ENCODE measurements around the gene UNC50.
A peak's percentile ranks its signal among the peaks of the same experiment; 100 is the strongest.
"Not testable (repeated sequence)": the region's sequence is repeated elsewhere in the genome, so short reads cannot be mapped to it uniquely, and the experiment has no call there.

The UNC50 gene

DNA sequence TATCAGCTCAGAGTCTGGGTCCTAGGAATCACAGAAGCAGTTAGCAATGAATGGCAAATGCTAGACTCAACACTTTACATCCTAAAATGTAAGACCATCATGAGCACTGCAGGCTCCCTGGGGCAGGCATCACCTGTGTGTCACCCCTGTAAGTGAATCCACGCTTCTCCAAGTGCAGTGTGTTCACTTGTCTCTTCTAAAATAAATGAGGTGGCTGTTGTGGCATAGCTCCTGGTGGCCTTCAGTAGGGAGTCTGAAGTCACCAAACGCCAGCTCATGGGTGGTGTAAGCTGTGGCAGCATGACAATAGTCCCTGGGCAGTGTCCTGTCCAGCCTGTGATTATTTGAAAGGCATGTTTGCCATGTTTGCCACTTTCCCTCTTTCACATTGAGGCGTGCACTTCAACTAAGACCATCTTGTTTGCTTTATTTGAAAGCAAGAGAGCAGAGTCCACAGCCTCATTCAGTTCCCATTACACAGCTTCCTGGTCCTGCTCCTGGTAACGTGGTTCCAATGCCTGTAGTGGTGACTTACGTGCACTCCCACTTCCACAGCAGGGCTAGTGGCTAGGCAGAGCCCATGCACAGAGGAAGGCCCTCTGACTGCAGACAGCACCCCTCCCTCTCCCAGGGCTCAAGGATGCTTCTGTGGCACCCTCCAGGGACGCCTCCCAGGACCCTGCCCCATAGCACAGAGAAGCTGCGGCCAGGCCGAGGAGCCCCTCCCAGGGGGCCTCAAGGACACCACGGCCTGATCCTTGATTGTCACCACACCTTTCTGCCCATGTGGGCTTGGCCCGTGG is 24.4 kb upstream of the UNC50 start:
- Histone ChIP-seq H3K9ac (ENCODE audit: low read depth, low read length) (no peak overlapping the region), H3K9me3 (ENCODE audit: control insufficient read depth, insufficient read depth, low read length) (no peaks in the 10 kb centered on the region), H3K36me3 (ENCODE audit: insufficient read depth, low read length) (no peaks in the 10 kb centered on the region; the same call in 1 of the 2 replicates), H3K4me1 (ENCODE audit: insufficient read depth, low read length) (no peaks in the 10 kb centered on the region)

DNA sequence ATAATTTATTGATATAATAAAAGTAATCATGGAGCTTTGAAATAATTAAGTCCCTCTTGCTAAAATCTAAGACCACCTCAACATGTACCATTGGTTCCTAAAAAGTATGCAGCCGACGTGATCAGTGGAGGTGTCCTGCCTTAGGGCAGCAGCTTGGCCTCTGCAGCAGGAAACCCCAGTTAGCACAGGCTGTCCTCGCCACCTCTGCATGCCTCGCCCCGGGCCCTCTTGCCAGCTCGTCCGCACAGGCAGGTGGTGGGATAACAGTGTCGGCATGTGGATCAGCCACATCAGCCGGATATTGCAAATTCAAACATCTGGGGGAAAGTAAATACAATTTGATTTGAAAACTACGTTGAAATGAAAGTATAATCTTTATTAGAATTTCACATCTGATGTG is 23.0 kb upstream of the UNC50 start:
- no peaks in the 10 kb centered on the region for H3K9me3 ChIP-seq (ENCODE audit: control insufficient read depth, insufficient read depth, low read length)
- no peaks in the 10 kb centered on the region; the same call in 1 of the 2 replicates for H3K36me3 ChIP-seq (ENCODE audit: insufficient read depth, low read length)
- H3K9ac ChIP-seq (ENCODE audit: low read depth, low read length): no peak overlapping the region
- no peaks in the 10 kb centered on the region for H3K4me1 ChIP-seq (ENCODE audit: insufficient read depth, low read length)

DNA sequence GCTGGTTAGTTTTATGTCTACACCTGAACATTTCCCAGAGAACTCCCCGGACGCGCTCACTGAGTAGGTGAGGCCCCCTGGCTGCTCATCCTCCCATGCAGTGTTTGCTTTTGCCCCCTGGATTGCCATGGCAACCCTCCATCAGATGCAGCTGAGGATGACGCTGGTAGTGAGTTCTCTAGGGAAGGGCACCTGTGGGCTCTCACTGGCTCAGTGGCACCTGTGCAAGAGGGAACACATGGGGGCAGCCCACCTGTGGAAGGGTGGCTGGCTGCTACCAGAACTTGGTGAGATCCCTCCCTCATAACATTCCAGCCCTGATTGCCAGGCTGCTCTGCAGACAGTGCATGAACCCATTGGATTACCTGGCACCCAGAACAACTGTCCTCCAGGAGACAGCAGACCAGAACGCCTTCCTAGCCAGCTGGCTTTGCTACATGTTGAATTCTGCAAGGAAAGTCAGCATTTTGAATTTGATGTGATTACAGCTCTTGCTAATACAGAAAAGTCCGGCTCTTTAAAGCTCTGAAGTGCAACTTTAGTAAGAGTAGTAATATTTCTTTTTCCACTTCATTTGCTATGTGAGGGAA is 21.7 kb upstream of the UNC50 start:
- H3K9me3 ChIP-seq (ENCODE audit: control insufficient read depth, insufficient read depth, low read length): no peaks in the 10 kb centered on the region
- no peaks in the 10 kb centered on the region; the same call in 1 of the 2 replicates for H3K36me3 ChIP-seq (ENCODE audit: insufficient read depth, low read length)
- H3K9ac ChIP-seq (ENCODE audit: low read depth, low read length): no peak overlapping the region
- H3K4me1 ChIP-seq (ENCODE audit: insufficient read depth, low read length): no peaks in the 10 kb centered on the region

DNA sequence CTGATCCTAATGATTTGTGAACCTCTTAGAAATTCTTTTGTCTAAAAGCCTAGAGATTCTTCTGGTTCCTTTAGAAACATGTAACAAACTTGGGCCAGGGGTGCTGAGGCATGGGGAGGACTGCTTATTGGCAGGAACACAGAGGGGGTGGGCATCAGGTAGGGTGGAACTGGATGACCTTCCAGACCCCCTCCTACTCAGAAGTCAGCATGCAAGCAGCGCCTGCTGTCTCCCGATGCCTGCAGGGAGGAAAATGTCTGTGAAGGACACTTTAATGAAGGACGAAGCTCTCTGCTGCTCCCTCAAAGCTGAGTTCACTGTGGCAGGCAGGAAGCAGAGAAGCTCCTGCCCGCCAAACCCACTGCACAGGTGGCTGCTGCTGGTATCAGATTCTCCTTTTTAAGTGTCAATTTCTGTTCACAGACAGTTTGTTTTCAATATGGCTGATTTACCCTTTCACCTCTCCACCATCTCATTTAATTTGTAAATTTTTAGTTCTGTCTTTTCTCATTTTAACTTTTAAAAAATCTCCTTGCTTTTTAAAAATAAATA is 19.4 kb upstream of the UNC50 start:
- H3K9ac ChIP-seq (ENCODE audit: low read depth, low read length): no peak overlapping the region
- H3K4me1 ChIP-seq (ENCODE audit: insufficient read depth, low read length): no peaks in the 10 kb centered on the region
- no peaks in the 10 kb centered on the region for H3K9me3 ChIP-seq (ENCODE audit: control insufficient read depth, insufficient read depth, low read length)
- no peaks in the 10 kb centered on the region; the same call in 1 of the 2 replicates for H3K36me3 ChIP-seq (ENCODE audit: insufficient read depth, low read length)

DNA sequence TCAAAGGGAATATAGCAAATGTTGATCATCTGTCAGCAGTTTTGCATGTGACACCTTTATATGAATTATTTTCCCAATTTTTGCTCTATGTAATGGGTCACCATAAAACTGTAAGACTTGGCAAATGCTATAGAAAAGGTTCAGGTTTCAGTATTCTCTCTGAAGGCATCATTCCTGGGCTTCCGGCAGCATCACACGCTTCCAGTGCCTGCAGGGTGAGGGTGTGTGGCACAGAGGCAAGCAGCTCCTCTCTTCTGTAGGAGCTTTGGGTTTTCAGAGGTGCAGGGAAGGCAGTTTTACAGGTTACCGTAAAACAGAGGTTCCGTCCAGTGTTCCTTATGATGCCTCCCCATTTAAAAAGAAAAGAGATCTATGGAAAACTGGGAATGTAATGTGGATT is 18.9 kb upstream of the UNC50 start:
- no peaks in the 10 kb centered on the region; the same call in 1 of the 2 replicates for H3K36me3 ChIP-seq (ENCODE audit: insufficient read depth, low read length)
- no peak overlapping the region for H3K9ac ChIP-seq (ENCODE audit: low read depth, low read length)
- H3K4me1 ChIP-seq (ENCODE audit: insufficient read depth, low read length): no peaks in the 10 kb centered on the region
- no peaks in the 10 kb centered on the region for H3K9me3 ChIP-seq (ENCODE audit: control insufficient read depth, insufficient read depth, low read length)

DNA sequence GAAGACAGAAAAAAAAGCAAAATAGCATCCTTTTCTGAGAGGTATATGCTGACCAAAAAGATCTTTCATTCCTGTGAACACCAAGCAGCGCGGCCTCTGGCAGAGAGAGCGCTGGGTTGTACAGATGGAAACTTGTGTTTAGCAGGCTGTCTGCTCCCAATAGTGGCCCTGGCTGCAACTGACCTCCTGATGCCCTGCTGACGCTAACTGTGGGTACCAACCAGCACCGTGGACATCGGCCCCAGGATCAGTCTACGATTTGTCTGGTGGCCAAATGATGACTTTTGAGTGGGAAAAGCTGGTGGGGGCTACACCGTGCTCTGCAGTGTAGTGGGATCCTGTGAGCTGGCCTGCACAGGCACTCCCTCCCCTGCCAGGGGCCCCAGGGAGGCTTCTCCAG is 15.8 kb upstream of the UNC50 start:
- Histone ChIP-seq H3K4me1 (ENCODE audit: insufficient read depth, low read length) (no peaks in the 10 kb centered on the region), H3K36me3 (ENCODE audit: insufficient read depth, low read length) (peaks cover 2% of the 10 kb centered on the region; the same call in 1 of the 2 replicates), H3K9ac (ENCODE audit: low read depth, low read length) (no peak overlapping the region), H3K9me3 (ENCODE audit: control insufficient read depth, insufficient read depth, low read length) (no peaks in the 10 kb centered on the region)

DNA sequence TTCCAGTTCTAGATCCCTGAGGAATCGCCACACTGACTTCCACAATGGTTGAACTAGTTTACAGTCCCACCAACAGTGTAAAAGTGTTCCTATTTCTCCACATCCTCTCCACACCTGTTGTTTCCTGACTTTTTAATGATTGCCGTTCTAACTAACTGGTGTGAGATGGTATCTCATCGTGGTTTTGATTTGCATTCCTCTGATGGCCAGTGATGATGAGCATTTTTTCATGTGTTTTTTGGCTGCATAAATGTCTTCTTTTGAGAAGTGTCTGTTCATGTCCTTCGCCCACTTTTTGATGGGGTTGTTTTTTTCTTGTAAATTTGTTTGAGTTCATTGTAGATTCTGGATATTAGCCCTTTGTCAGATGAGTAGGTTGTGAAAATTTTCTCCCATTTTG is 13.7 kb upstream of the UNC50 start:
- not testable (repeated sequence) for H3K36me3 ChIP-seq (ENCODE audit: insufficient read depth, low read length); H3K9me3 ChIP-seq (ENCODE audit: control insufficient read depth, insufficient read depth, low read length)

DNA sequence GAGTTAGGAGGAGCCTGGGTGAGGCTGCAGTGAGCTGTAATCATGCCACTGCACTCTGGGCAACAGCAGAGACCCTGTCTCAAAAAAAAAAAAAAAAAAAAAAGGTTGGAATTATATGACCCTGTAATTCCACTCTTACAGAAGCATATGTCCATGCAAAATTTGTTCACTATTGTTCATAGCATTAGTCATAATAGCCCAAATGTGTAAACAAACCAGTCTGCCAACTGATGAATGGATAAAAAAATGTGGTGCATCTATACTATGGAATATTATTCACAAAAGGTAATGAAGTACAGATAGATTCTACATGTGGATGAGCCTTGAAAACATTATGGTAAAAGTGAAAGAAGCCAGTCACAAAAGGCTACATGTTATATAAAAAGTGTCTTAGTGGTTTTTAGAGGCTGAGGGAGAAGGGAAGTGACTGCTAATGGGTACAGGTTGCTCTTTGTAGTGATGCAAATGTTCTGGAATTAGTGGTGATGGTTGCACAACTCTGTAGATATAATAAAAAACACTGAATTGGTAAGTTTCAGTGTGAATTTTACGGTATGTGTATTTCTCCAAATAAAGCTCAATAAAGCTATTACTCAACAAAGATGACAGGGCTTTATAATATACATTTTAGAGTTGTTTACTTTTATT is 9.5 kb upstream of the UNC50 start:
- peaks cover 8% of the 10 kb centered on the region for H3K36me3 ChIP-seq (ENCODE audit: insufficient read depth, low read length)

More for the DNA sequence above, 13.7 kb upstream of the UNC50 start:
- H3K4me1 ChIP-seq (ENCODE audit: insufficient read depth, low read length); H3K9ac ChIP-seq (ENCODE audit: low read depth, low read length): not testable (repeated sequence)

DNA sequence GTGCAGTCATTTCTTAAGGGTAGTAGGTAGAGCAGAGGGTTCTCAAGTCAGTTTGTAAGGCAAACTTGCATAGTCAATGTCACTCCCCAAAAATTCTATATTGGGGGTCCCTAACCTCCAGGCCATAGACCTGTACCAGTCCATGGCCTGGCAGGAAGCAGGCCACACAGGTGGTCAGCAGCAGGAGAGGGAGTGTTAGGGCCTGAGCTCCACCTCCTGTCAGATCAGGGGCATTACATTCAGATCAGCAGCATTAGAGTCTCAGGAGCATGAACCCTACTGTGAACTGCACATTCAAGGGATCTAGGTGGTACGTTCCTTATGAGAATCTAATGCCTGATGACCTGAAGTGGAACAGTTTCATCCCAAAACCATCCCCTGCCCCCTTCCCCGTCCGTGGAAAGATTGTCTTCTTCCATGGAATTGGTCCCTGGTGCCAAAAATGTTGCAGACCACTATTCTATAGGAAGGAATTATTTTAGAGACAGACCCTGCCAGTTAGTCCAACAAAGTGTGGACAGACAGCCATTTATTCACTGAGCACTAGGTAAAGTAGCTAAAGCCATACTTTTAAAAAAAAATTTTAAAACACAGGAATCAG is 6.8 kb upstream of the UNC50 start:
- Histone ChIP-seq H3K9me3 (ENCODE audit: control insufficient read depth, insufficient read depth, low read length) (no peaks in the 10 kb centered on the region), H3K36me3 (ENCODE audit: insufficient read depth, low read length) (peaks cover 8% of the 10 kb centered on the region), H3K4me1 (ENCODE audit: insufficient read depth, low read length) (peaks cover 4% of the 10 kb centered on the region), H3K9ac (ENCODE audit: low read depth, low read length) (no peak overlapping the region)

More for the DNA sequence above, 9.5 kb upstream of the UNC50 start:
- no peaks in the 10 kb centered on the region for H3K9me3 ChIP-seq (ENCODE audit: control insufficient read depth, insufficient read depth, low read length)
- no peak overlapping the region for H3K9ac ChIP-seq (ENCODE audit: low read depth, low read length)
- no peaks in the 10 kb centered on the region for H3K4me1 ChIP-seq (ENCODE audit: insufficient read depth, low read length)

DNA sequence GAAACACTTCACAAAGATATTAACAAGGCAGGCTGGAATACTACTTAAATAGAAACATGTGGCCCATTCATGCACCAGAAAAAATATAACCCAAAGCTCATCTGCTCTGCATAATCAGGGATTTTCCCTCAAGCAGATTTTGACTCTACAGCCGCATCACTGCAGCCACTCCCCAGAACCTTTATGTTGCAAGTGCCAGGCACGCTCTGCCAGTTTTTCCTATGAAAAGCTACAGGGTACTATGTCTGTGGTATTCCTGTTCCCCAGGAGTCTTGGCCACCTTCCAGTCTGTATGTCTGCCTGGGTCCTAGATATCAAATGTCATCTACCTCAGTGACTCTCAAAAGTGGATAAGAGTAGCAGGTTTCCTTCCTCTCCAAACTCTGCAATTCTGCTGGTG is 3.8 kb upstream of the UNC50 start:
- peaks cover 12% of the 10 kb centered on the region for H3K4me1 ChIP-seq (ENCODE audit: insufficient read depth, low read length)
- no peaks in the 10 kb centered on the region for H3K9me3 ChIP-seq (ENCODE audit: control insufficient read depth, insufficient read depth, low read length)
- no peak overlapping the region for H3K9ac ChIP-seq (ENCODE audit: low read depth, low read length)
- H3K36me3 ChIP-seq (ENCODE audit: insufficient read depth, low read length): peaks cover 5% of the 10 kb centered on the region; the same call in 1 of the 2 replicates

DNA sequence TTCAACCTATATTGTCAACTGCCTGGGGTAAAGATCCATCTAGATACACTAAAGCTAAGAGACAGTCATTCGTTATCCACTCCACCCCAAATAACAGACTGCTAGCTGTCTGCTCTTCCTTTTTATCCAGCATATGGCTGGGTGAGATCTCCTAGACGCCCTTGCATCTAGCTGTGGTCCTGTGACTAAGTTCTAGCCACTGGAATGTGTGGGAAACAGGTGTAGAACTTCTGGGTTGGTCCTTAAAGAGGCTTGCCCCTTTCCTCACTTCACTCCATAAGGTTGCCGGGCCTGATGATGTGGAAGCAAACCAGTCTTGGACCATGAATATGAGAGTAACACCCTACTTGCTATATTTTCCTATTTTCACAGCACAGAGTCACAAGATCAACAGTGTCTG is 3.3 kb upstream of the UNC50 start:
- H3K36me3 ChIP-seq (ENCODE audit: insufficient read depth, low read length): 0 out of 2 replicates have a peak, but pooled peaks cover under 1% of the 10 kb centered on the region
- H3K4me1 ChIP-seq (ENCODE audit: insufficient read depth, low read length): peaks cover 12% of the 10 kb centered on the region
- no peak overlapping the region for H3K9ac ChIP-seq (ENCODE audit: low read depth, low read length)
- H3K9me3 ChIP-seq (ENCODE audit: control insufficient read depth, insufficient read depth, low read length): no peaks in the 10 kb centered on the region

DNA sequence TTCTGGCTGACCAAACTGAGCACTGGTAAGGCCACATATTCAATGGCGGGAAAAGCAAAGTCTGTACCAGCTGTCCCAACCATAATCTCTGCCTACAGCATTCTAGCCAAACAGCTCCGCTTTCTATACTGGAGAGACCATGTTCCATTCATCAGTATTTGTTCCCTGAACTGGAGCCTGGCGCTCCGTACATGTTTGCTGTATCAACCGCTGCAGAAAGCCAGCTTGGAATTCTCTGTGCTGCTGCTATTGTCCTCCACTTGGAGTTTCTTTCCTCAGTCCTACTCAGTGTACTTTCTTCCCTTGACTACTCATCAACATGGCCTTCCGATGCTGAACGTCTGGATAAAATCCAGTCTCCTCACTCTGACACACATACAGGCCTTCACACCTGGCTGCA is 2.0 kb upstream of the UNC50 start:
- no peak overlapping the region for H3K9ac ChIP-seq (ENCODE audit: low read depth, low read length)

DNA sequence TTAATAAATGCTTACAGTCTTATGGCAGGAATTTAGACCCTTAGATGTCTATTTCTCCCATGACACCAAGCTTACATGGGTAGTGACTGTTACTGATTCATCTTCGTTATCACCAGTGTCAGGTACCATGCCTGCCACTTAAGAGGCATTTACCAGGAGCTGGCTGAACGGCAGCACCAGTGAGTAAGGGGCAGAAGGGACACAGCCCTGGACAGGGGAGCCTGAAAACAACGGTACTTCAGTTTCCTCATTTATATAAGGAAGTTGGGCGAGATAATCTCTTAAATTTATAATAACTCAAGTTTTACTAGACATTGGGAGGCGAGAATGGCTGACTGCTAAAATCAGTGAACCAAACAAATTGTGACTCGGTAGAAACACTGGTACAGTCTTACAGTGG is 1.3 kb upstream of the UNC50 start:
- no peaks in the 10 kb centered on the region for H3K9me3 ChIP-seq (ENCODE audit: control insufficient read depth, insufficient read depth, low read length)
- peaks cover 16% of the 10 kb centered on the region for H3K4me1 ChIP-seq (ENCODE audit: insufficient read depth, low read length)
- peak overlapping the region; percentile 99 for H3K9ac ChIP-seq (ENCODE audit: low read depth, low read length)
- H3K36me3 ChIP-seq (ENCODE audit: insufficient read depth, low read length): no peaks in the 10 kb centered on the region

More for the DNA sequence above, 2.0 kb upstream of the UNC50 start:
- Histone ChIP-seq H3K4me1 (ENCODE audit: insufficient read depth, low read length) (peaks cover 16% of the 10 kb centered on the region), H3K36me3 (ENCODE audit: insufficient read depth, low read length) (no peaks in the 10 kb centered on the region), H3K9me3 (ENCODE audit: control insufficient read depth, insufficient read depth, low read length) (no peaks in the 10 kb centered on the region)

DNA sequence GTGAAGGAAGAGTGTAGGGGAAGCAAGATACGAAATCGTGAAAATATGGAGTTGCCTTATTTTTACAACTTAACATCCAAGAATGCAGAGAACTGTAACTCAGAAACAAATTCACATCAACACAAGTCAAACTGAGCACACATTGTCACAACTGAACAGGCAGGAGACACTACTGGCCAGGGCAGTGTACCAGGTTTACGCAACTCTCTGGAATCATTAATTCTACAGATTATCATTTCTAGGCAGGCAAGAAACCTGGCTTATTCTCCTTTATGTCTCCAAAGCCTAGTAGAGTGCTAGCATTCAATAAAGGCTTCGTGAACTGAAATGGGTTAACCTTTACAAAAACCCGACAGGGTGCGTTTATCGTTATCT is 661 bp upstream of the UNC50 start:
- Histone ChIP-seq H3K36me3 (ENCODE audit: insufficient read depth, low read length) (no peaks in the 10 kb centered on the region), H3K4me1 (ENCODE audit: insufficient read depth, low read length) (peaks cover 16% of the 10 kb centered on the region), H3K9me3 (ENCODE audit: control insufficient read depth, insufficient read depth, low read length) (no peaks in the 10 kb centered on the region), H3K9ac (ENCODE audit: low read depth, low read length) (peak overlapping the region; percentile 99)

Data from ES-I3 (cell line).